B cell (primary cell): ENCODE data around the gene MARS1.

Experiments
- CTCF ChIP-seq: fragments of 200-600 bp; IDR thresholded peaks from one replicate; pipeline ENCODE4 v1.8.0; 2022; ENCODE audit warnings: antibody characterized with exemption, mild to moderate bottlenecking
- EZH2 ChIP-seq: IDR thresholded peaks from 2 replicates; pipeline ENCODE4 v1.6.1; 2012; ENCODE audit warnings: borderline replicate concordance, low read depth, mild to moderate bottlenecking, moderate library complexity, low read length; ENCODE audit not compliant: insufficient read depth, poor library complexity, severe bottlenecking

GRCh38 chr12:57449375-57449774 lies 38.5 kb upstream of the MARS1 start:
- TF ChIP-seq CTCF (no peak), EZH2 (no peak)
